Activated CD4-positive, CD25-positive, alpha-beta regulatory T cell treated with anti-CD3 and anti-CD28 coated beads, Interleukin-2, amount 50 U/mL, for 24 hours (primary cell): ENCODE data around the gene TOMM22.

Source experiments
- ATAC-seq, 2 donors: fragments of 150-1000 bp; cut with Tn5 transposase; one replicate each; pipeline ENCODE4 v1.10.0; 2021; ENCODE audit warnings: mild to moderate bottlenecking in 1 of 2, moderate library complexity in 1 of 2

The TOMM22 gene

GRCh38 chr22:38715852-38716251 is 34.1 kb downstream of the TOMM22 start:
- no peak for ATAC-seq

DNA sequence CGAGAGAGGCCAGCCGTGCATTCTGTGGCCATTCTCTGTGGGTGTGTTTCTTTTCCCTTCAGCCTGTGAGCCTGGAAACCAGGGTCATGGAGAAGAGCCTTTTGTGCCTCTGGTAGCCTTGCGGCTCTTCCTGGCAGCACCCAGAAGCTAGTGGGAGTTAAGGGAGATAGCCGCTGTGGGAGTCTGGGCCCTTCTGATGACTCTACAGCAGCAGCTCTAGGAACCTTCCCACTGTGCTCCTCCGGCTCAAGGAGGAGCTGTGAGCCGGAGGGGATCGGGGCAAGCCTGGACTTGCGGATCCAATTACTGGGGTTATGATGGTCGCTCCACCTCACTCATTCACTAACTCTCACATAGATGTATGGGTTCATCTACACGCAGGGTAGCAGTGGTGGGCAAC is 34.5 kb downstream of the TOMM22 start:
- ATAC-seq = no peak

- ATAC-seq = no peak
These were observed 35.1 kb downstream of the TOMM22 start for GRCh38 chr22:38716826-38717225.

GRCh38 chr22:38717244-38717643 is 35.5 kb downstream of the TOMM22 start:
- ATAC-seq = no peak

- ATAC-seq = no peak
These were observed 36.7 kb downstream of the TOMM22 start for GRCh38 chr22:38718414-38718813.

DNA sequence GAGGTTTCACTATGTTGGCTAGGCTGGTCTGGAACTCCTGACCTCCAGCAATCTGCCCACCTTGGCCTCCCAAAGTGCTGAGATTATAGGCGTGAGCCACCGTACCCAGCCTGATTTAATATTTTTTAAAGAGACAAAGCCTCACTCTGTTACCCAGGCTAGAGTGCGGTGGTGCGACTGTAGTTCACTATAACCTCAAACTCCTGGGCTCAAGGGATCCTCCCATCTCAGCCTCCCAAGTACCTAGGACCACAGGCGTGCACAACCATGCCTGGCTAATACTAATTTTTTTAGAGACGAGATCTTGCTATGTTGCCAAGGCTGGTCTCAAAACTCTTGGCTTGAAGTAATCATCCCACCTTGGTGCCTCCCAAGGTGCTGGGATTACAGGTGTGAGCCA is 37.4 kb downstream of the TOMM22 start:
- no peak for ATAC-seq

DNA sequence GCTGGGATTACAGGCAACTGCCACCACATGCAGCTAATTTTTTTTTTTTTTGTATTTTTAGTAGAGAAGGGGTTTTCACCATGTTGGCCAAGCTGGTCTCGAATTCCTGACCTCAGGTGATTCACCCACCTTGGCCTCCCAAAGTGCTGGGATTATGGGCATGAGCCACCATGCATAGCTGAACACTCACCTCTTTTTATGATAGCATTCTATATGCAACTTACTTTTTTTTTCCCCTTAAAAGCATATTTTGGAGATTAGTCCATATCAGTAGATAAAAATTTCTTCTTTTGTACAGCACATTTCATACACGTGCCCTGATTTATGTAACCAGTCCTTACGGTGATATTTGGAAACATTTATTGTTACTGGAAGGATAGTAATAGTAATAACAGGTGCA is 38.6 kb downstream of the TOMM22 start:
- ATAC-seq = no peak

DNA sequence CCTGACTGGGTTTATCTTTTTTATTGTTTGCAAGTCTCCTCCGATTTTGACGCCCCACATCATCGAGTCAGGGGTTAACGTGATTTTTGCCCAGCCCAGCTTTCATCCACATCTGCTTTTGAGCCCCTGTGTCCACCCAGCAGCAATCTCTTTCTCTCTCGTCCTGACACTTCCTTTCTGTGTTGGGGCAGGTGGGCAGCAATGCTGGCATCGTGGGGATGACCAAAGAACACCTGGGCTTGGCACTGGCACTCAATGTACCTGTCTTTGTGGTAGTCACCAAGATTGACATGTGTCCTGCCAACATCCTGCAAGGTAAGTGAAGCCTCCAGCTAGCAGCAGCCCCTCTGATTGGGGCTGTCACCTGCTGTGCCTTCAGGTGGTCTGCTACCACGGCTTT is 39.8 kb downstream of the TOMM22 start:
- no peak for ATAC-seq

GRCh38 chr22:38724176-38724575 is 42.4 kb downstream of the TOMM22 start:
- ATAC-seq = no peak

GRCh38 chr22:38724926-38725571 is 43.3 kb downstream of the TOMM22 start:
- peak; percentile 75 to 78 for ATAC-seq

- no peak for ATAC-seq
These were observed 44.3 kb downstream of the TOMM22 start for GRCh38 chr22:38725900-38726655.

GRCh38 chr22:38727123-38727522 is 45.4 kb downstream of the TOMM22 start:
- no peak for ATAC-seq

DNA sequence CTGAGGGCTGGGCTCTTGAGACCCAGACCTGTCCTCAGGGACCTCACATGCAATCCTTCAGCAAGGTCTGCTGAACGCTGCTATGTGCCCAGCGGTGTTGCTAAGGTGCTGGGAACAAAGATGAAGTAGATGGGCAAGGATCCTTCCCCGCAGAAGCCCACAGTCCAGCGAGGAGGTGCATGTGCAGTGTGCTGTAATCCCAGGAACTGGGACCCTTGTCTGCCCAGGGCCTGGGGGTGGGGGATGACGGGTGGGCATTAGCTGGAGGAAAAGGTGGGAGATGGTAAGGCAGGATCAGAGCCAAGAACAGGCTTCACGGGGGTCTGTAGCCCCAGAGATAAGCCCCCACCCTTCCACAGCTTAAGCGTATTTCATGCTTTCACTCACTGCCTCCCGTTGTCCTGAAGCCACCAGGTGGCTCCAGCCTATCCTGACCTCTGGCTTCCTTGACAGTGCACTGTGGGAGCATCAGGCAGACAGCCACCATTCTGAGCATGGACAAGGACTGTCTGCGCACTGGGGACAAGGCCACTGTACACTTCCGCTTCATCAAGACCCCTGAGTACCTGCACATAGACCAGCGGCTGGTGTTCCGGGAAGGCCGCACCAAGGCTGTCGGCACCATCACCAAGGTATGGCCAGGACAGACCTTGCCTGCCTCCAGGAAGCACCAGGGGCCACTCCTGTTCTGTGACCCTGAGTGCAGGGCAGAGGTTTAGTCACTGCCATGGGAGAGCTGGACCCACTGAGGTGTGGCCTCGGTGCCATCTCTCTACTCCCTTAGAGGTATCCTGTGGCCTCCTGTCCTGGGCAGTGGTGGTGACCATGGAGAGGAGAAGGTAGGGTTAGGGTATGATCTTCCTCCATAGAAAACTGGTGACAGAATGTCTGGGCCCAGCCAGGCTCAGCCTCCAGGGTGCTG is 46.0 kb downstream of the TOMM22 start:
- no peak for ATAC-seq

DNA sequence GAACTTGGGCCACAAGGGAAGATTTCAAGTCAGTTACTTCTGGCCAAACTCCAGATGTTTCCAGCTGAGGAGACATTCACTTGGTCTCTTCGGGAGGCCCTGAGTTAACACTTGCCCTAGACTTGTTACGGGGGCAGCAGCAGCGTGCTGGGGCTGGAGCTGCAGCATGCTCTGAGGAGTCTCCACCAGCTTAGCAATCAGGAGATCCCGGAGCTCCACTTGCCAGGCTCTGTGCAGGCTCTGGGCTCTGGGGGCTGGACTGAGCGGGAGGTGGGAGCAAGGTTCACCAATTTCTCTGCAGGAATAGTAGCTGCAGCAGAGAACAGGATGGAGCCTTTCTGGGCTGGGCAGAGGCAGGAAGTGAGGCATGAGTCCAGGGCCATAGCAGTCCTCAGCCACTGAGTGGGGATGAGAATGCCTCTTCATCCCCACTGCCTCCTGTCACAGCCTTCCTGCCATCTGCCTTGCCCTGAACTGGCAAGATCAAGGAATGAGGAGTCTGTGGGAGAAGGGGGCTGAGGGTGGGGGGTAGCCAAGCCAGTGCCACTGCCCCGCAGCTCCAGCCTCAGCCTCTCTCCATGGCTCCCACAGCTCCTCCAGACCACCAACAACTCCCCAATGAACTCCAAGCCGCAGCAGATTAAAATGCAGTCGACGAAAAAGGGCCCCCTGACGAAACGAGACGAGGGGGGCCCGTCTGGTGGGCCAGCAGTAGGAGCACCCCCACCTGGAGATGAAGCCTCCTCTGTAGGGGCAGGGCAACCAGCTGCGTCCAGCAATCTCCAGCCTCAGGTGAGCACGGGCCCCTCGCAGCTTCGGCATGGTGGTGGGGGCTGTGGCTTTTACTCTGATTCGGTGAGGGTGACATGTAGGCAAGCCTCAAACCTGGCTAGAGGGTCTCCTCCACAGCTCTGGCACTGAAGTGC is 47.4 kb downstream of the TOMM22 start:
- ATAC-seq = no peak

DNA sequence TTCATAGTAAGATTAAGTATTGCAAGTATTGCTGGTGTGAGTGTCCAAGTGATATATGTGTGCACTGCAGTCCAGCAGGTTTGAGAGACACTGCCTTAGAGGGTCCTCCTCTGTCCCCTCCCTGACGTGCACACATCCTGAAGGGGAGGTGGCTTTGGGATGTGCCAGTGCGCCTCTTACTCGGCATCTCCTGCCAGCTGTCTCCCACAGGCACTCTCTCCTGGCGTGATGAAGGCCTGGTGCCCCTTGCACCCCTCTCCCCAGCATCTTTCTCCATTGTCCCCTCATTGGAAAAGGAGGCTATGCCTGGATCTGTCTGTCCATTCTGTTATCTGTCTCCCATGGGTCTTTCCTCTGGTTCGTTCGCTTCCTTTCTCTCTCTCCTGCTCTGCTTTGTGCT is 48.2 kb downstream of the TOMM22 start:
- ATAC-seq = no peak

GRCh38 chr22:38730411-38730871 is 48.7 kb downstream of the TOMM22 start:
- no peak for ATAC-seq

DNA sequence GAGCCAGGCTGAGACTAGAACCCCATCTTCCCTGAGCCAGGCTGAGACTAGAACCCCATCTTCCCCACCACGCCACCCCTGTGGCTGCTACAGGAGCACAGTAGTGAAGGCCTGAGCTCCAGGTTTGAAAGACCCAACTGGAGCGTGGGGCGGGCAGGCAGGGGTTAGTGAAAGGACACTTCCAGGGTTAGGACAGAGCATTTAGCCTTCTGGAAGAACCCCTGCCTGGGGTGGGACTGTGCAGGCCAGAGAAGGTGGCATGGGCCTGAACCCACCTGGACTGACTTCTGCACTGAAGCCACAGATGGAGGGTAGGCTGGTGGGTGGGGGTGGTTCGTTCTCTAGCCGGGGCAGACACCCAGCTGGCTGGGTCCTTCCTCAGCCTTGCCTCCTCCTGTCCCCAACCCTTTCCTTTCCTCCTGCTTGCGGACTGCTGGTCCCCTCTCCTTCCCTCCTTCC is 50.0 kb downstream of the TOMM22 start:
- ATAC-seq = no peak

GRCh38 chr22:38732251-38732815 is 50.6 kb downstream of the TOMM22 start:
- ATAC-seq = no peak

DNA sequence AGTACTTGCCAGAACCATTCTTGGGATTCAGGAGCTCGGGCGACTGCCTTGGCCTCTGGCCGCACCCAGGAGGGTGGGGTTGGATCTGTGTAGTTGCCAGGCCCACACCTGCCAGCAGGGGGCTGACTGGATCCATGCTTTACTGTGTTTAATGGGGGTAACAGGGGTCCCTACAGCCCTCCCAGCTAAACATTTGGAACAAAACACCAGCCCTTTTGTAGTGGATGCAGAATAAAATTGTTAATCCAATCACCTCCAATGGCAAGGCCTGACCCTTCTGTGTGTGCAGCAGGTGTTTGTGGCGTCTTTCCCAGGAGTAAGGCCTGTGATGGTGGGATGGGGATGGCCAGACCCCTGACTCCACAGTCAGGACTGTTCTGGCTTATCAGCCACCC is 51.6 kb downstream of the TOMM22 start:
- peak; percentile 54 to 62 for ATAC-seq

GRCh38 chr22:38733724-38734381 is 52.1 kb downstream of the TOMM22 start:
- ATAC-seq = no peak

- ATAC-seq = no peak
These were observed 52.8 kb downstream of the TOMM22 start for GRCh38 chr22:38734421-38735100.
